DMS53 (cell line): ENCODE results near the gene RNF144A.
A peak's percentile ranks its signal among the peaks of the same experiment; 100 is the strongest.

Experiments
- DNase-seq: peaks from one replicate; lab custom pipeline; 2025; lab: John Stamatoyannopoulos, UW

Gene RNF144A

GRCh38 chr2:7083580-7084509 is 166.6 kb downstream of the RNF144A start:
- peak; percentile 75 for DNase-seq

- DNase-seq = no peak
Observed at GRCh38 chr2:7084601-7085000, 167.4 kb downstream of the RNF144A start.

- no peak for DNase-seq
Observed at GRCh38 chr2:7089284-7089683, 172.1 kb downstream of the RNF144A start.

GRCh38 chr2:7089898-7090510 is 172.8 kb downstream of the RNF144A start:
- DNase-seq = no peak

GRCh38 chr2:7093376-7093775 is 176.2 kb downstream of the RNF144A start:
- no peak for DNase-seq
